PC-3 (cell line): ENCODE results near the gene RHOT2. TPM values are rescaled to one million over a fixed set of nuclear protein-coding genes. Genes with fewer than 3 reads are reported as not detected.
A peak's percentile ranks its signal among the peaks of the same experiment; 100 is the strongest.
"Not testable (repeated sequence)": the region's sequence is repeated elsewhere in the genome, so short reads cannot be mapped to it uniquely, and the experiment has no call there.

Experiments used
- ATAC-seq: fragments of 200-7000 bp; cut with Tn5 transposase; 2 replicates; pipeline ENCODE4 v1.9.1; 2020; ENCODE audit warnings: mild to moderate bottlenecking, moderate library complexity
- BruUV-seq: library from RNA; stranded (reverse); fragments of 400-500 nt; replicated peaks from 2 replicates; lab custom pipeline; 2021; lab: Mats Ljungman, UMichigan
- CTCF ChIA-PET: fragments of 300-600 bp; sonication (Branson Sonifier 250); formaldehyde crosslinking; loops from one replicate; lab custom pipeline; 2022; ENCODE audit warnings: antibody characterized with exemption; lab: Charles Lee
- POLR2A ChIA-PET: fragments of 300-600 bp; sonication (Branson Sonifier 250); formaldehyde crosslinking; loops from one replicate; lab custom pipeline; 2022; ENCODE audit warnings: antibody characterized with exemption; ENCODE audit not compliant: unreplicated experiment; lab: Charles Lee
- DNase-seq: peaks from one replicate; pipeline ENCODE4 v3.0.0-alpha.2; 2015
- H2AFZ ChIP-seq: fragments of 300-600 bp; sonication (generic); 2 replicates; pipeline ENCODE4 v1.6.0; 2016; ENCODE audit warnings: antibody characterized with exemption, low read length
- H3F3A ChIP-seq: fragments of 300-600 bp; sonication (generic); one replicate; pipeline ENCODE4 v1.6.0; 2017; ENCODE audit warnings: antibody characterized with exemption, low read length, control low read depth, mild to moderate bottlenecking; ENCODE audit not compliant: unreplicated experiment
- H3K27ac ChIP-seq: fragments of 300-600 bp; sonication (generic); 2 replicates; pipeline ENCODE4 v1.5.1; 2016; ENCODE audit warnings: mild to moderate bottlenecking, low read length
- H3K27me3 ChIP-seq: fragments of 300-600 bp; sonication (generic); 2 replicates; pipeline ENCODE4 v1.6.1; 2016; ENCODE audit warnings: low read length, mixed read lengths
- H3K36me3 ChIP-seq: fragments of 300-600 bp; sonication (generic); 2 replicates; pipeline ENCODE4 v1.6.1; 2016; ENCODE audit warnings: low read depth, mixed run types, low read length, mixed read lengths
- H3K4me1 ChIP-seq: fragments of 300-600 bp; sonication (generic); 2 replicates; pipeline ENCODE4 v1.5.1; 2016; ENCODE audit warnings: low read length; ENCODE audit not compliant: insufficient read depth
- H3K4me2 ChIP-seq: fragments of 300-600 bp; sonication (generic); 2 replicates; pipeline ENCODE4 v1.6.0; 2016; ENCODE audit warnings: low read length
- H3K4me3 ChIP-seq: fragments of 300-600 bp; sonication (generic); 2 replicates; pipeline ENCODE4 v1.5.1; 2016; ENCODE audit warnings: mild to moderate bottlenecking, low read length, mixed read lengths
- H3K79me2 ChIP-seq: fragments of 300-600 bp; sonication (generic); 2 replicates; pipeline ENCODE4 v1.6.1; 2017; ENCODE audit warnings: low read length, mixed read lengths
- H3K9ac ChIP-seq: fragments of 300-600 bp; sonication (generic); 2 replicates; pipeline ENCODE4 v1.6.0; 2016; ENCODE audit warnings: mild to moderate bottlenecking, low read length
- H3K9me2 ChIP-seq: fragments of 300-600 bp; sonication (generic); replicated peaks from 2 replicates; pipeline ENCODE4 v1.6.1; 2016; ENCODE audit warnings: mixed run types, low read length, mixed read lengths
- H3K9me3 ChIP-seq: fragments of 300-600 bp; sonication (generic); 2 replicates; pipeline ENCODE4 v1.6.1; 2016; ENCODE audit warnings: low read length, mixed read lengths
- H4K20me1 ChIP-seq: fragments of 300-600 bp; sonication (generic); 2 replicates; pipeline ENCODE4 v1.6.1; 2016; ENCODE audit warnings: low read length, mixed read lengths
- EZH2 ChIP-seq: fragments of 300-600 bp; sonication (generic); IDR thresholded peaks from one replicate; pipeline ENCODE4 v1.6.1; 2017; ENCODE audit warnings: antibody characterized with exemption, mild to moderate bottlenecking, low read length; ENCODE audit not compliant: unreplicated experiment
- EZH2phosphoT487 ChIP-seq: fragments of 300-600 bp; sonication (generic); IDR thresholded peaks from 2 replicates; pipeline ENCODE4 v1.6.1; 2018; ENCODE audit warnings: mild to moderate bottlenecking, antibody characterized with exemption, low read length, borderline replicate concordance
- intact Hi-C: fragments of 100-400 bp; cut with micrococcal nuclease; formaldehyde crosslinking; loops from 2 replicates; pipeline ENCODE4 v1.9.0; 2023
- total RNA-seq: library from RNA; depleted of rRNA; stranded (reverse); fragments of >200 nt; gene quantifications from 2 replicates; pipeline ENCODE4 v1.2.3, GENCODE V29; 2014
- TF ChIP-seq, protein P1 (sequence below): fragments of 300-600 bp; sonication (generic); conservative IDR thresholded peaks from 2 replicates; pipeline ENCODE4 v1.5.1; 2017; ENCODE audit warnings: antibody characterized with exemption, low read depth, mild to moderate bottlenecking, low read length

The RHOT2 gene
- total RNA-seq, 1 experiment from 2014 or later: 93.0 TPM

DNA sequence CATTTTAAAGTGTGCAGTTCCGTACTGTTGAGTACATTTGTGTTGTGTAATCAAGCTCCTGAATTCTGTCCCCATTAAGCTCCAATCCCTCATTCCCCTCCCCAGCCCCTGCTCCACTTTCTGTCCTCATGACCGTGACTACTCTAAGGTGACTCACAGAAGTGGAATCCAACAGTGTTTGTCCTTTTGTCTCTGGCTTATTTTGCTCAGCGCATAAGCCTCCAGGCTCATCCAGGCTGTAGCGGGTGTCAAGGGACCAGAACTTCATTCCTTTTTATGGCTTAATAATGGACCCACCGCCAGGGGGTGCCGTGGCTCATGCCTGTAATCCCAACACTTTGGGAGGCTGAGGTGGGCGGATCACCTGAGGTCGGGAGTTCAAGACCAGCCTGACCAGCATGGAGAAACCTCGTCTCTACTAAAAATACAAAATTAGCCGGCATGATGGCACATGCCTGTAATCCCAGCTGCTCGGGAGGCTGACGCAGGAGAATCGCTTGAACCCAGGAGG is 44.9 kb downstream of the RHOT2 start:
- not testable (repeated sequence) for H3K4me3 ChIP-seq, H3K9me2 ChIP-seq, BruUV-seq, H3K9ac ChIP-seq, H3K4me2 ChIP-seq, H2AFZ ChIP-seq, H3F3A ChIP-seq, H3K36me3 ChIP-seq, H4K20me1 ChIP-seq, H3K9me3 ChIP-seq
- intact Hi-C loops: loop anchor here (1.0 to 10.0 kb wide), 2 partner anchors 8 to 72 kb away; partner anchors contain the start of genes CHTF18 and RPUSD1
- peaks cover 12% of the 10 kb centered on the region for H3K27me3 ChIP-seq
- TF ChIP-seq, protein P1, sequence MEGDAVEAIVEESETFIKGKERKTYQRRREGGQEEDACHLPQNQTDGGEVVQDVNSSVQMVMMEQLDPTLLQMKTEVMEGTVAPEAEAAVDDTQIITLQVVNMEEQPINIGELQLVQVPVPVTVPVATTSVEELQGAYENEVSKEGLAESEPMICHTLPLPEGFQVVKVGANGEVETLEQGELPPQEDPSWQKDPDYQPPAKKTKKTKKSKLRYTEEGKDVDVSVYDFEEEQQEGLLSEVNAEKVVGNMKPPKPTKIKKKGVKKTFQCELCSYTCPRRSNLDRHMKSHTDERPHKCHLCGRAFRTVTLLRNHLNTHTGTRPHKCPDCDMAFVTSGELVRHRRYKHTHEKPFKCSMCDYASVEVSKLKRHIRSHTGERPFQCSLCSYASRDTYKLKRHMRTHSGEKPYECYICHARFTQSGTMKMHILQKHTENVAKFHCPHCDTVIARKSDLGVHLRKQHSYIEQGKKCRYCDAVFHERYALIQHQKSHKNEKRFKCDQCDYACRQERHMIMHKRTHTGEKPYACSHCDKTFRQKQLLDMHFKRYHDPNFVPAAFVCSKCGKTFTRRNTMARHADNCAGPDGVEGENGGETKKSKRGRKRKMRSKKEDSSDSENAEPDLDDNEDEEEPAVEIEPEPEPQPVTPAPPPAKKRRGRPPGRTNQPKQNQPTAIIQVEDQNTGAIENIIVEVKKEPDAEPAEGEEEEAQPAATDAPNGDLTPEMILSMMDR: peak; percentile 56
- ATAC-seq: peak; percentile 50
- H3K27ac ChIP-seq: peak overlapping the region; percentile 61
- ChIA-PET POLR2A (interaction anchor here (1.2 to 1.3 kb wide), 2 partner anchors 8 to 15 kb away, joined by 5 to 6 read pairs; partner anchors contain the start of gene ANTKMT), CTCF (interaction anchor here (1.0 to 1.3 kb wide), 5 partner anchors 13 to 83 kb away, joined by 3 to 6 read pairs (median 5); partner anchors contain the start of genes CCDC78, CHTF18, CIAO3 and RPUSD1)
- H3K79me2 ChIP-seq: peaks cover 19% of the 10 kb centered on the region
- H3K4me1 ChIP-seq: peaks cover 22% of the 10 kb centered on the region
- DNase-seq: peak; percentile 96

DNA sequence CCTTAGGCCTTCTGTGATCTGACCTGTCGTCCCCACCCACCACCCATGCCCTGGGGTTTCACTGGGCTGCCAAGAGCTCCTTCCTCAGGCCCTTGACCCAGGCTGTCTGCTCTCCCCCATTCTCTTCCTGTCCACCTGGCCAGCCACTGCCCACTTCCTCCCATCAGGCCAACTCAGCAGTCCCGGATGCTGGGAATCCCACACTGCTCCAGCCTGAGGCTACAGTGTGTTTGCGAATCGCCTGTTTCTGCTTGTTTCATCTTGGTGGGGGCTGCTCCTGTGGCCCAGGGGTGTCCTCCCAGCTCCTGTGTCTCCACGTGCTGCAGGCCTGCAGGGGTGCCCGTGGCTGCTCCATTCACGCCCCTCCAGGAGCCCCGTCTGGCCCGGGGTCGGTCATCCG is 46.1 kb downstream of the RHOT2 start:
- Histone ChIP-seq H3K4me2 (peak overlapping the region; percentile 58), H3K27ac (peak overlapping the region; percentile 63), H3K79me2 (peaks cover 19% of the 10 kb centered on the region), H3F3A (no peaks in the 10 kb centered on the region), H3K9me3 (no peaks in the 10 kb centered on the region), H3K4me1 (peaks cover 25% of the 10 kb centered on the region), H3K9me2 (no peaks in the 10 kb centered on the region), H3K36me3 (no peaks in the 10 kb centered on the region), H3K9ac (peak overlapping the region; percentile 29; the same call in 1 of the 2 replicates), H4K20me1 (peaks cover 8% of the 10 kb centered on the region; the same call in 1 of the 2 replicates), H3K4me3 (no peak overlapping the region), H3K27me3 (0 out of 2 replicates have a peak, but pooled peaks cover 2% of the 10 kb centered on the region), H2AFZ (0 out of 2 replicates have a peak overlapping the region, but pooled peaks have one; percentile 48)
- intact Hi-C loops: loop anchor here (10.0 kb wide), 1 partner anchor 71 kb away; the partner anchor contains the start of genes CHTF18 and RPUSD1
- ChIA-PET POLR2A (interaction anchor here (0.5 kb wide), 1 partner anchor 14 kb away, joined by 3 read pairs; no protein-coding TSS in a partner anchor), CTCF (interaction anchor here (0.5 kb wide), 1 partner anchor 12 kb away, joined by 3 read pairs; the partner anchor contains the start of gene CCDC78)
- BruUV-seq: no TSS peak
- DNase-seq (peak; percentile 51), ATAC-seq (peak; percentile 10; the same call in 1 of the 2 replicates)
- TF ChIP-seq EZH2phosphoT487: no peak
- TF ChIP-seq EZH2: no peak
- TF ChIP-seq, protein P1: no peak
